GM18873 (cell line): ENCODE results near the gene DDIT4.
"Not testable (repeated sequence)": the region's sequence is repeated elsewhere in the genome, so short reads cannot be mapped to it uniquely, and the experiment has no call there.

Experiments
- ATAC-seq: cut with Tn5 transposase; IDR thresholded peaks from one replicate; pipeline ENCODE4 v1.9.1; 2021; ENCODE audit warnings: mild to moderate bottlenecking, moderate library complexity, moderate number of reproducible peaks; ENCODE audit not compliant: unreplicated experiment, low FRiP score

The DDIT4 gene

DNA sequence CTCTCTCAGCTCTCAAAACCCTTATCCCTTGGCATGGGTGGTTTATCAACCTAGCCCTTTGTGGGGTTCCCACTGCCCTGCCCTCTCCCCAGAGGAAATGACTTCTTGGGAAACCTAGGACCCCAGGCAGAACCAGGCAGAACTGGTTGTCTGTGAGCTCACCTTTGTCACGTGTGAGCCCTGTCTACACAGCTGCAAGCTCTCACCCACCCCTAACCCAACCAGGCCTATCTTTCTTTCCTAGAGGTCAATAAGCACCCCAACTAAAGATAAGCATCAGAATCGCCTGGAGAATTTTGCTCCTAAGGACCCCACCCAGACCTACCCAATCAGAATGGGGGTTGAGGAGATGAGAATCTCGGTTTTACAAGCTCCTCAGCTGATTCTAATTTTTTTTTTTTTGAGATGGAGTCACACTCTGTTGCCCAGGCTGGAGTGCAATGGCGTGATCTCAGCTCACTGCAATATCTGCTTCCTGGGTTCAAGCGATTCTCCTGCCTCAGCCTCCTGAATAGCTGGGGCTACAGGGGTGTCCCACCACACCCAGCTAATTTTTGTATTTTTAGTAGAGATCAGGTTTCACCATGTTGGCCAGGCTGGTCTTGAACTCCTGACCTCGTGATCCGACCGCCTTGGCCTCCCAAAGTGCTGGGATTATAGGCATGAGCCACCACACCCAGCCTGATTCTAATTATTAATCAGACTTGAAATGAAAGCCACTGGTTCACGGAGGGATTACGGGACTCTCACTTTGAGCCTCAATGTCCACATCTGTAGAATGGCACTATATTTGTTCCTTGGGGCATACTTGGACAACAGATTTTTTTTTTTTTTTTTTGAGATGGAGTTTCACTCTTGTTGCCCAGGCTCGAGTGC is 7.5 kb upstream of the DDIT4 start:
- ATAC-seq, result no peak

- ATAC-seq, result no peak
Measured at GRCh38 chr10:72267381-72267780, 6.3 kb upstream of the DDIT4 start.

DNA sequence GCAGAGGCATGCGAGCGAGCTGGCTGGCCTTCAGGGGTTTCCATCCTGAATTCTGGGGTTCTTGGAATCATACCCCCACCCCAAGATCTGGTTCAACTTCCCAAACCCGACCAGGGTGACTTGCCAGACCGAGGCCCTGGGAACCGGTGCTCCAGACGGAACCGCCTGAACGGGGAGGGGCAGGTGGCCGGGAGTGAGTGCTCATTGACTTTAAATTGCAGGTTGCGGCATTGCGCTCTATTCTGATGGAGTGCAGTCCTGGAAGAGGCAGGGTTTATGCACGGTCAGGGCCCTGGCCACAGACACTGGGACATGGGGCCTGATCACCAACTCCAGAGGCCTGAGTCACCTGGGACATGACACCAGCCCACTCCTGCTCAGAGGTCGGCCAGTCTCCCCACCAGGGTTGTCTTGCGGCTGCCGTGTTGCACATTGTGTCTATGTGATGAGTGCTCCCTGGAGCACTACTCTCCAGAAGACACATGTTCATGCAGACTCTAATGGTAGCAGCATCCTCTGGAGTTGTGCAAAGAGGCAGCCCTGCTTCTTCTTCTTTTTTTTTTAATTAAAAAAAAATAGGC is 5.8 kb upstream of the DDIT4 start:
- no peak for ATAC-seq

- not testable (repeated sequence) for ATAC-seq
Measured at GRCh38 chr10:72268475-72269200, 5.1 kb upstream of the DDIT4 start.

- ATAC-seq, result no peak
Measured at GRCh38 chr10:72270607-72271281, 3.0 kb upstream of the DDIT4 start.

DNA sequence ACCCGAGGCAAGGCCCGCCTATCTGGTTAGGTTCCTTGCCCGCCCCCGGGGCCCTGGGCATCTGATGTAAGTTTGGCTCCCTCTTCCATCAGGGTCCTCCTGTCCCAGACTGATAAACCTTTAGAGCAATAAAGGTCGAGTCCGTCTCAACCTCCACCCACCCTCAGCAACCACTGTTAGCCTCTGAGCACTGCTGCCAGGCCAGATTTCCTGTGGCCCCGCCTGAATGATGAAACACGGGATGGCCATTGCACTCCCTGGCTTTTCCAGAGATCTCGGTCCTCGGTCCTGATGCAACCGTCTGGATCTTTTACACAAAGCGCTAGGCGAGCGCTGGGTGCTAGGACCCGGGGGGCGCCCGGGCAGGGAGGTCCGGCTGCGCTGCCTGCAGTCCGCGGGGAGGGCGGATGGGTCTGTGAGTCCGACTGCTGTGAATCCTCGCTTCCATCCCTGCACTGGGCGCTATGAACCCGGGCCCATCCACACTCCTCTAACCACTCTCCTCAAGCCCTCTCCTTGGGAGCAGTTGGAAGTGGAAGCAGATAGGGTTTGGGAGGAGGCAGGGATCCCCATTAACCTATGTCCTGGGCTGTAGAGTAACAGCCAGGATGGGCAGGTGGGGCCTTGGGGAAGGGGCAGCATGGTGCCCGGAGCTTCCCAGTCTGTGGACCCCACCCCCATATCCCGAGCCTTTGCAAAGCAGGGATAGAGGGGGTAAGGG is 875 bp upstream of the DDIT4 start:
- no peak for ATAC-seq

- ATAC-seq, result no peak
Measured at GRCh38 chr10:72274213-72274729, 547 bp downstream of the DDIT4 start.

DNA sequence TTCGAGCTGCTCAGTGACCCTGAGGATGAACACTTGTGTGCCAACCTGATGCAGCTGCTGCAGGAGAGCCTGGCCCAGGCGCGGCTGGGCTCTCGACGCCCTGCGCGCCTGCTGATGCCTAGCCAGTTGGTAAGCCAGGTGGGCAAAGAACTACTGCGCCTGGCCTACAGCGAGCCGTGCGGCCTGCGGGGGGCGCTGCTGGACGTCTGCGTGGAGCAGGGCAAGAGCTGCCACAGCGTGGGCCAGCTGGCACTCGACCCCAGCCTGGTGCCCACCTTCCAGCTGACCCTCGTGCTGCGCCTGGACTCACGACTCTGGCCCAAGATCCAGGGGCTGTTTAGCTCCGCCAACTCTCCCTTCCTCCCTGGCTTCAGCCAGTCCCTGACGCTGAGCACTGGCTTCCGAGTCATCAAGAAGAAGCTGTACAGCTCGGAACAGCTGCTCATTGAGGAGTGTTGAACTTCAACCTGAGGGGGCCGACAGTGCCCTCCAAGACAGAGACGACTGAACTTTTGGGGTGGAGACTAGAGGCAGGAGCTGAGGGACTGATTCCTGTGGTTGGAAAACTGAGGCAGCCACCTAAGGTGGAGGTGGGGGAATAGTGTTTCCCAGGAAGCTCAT is 1.1 kb downstream of the DDIT4 start:
- no peak for ATAC-seq

DNA sequence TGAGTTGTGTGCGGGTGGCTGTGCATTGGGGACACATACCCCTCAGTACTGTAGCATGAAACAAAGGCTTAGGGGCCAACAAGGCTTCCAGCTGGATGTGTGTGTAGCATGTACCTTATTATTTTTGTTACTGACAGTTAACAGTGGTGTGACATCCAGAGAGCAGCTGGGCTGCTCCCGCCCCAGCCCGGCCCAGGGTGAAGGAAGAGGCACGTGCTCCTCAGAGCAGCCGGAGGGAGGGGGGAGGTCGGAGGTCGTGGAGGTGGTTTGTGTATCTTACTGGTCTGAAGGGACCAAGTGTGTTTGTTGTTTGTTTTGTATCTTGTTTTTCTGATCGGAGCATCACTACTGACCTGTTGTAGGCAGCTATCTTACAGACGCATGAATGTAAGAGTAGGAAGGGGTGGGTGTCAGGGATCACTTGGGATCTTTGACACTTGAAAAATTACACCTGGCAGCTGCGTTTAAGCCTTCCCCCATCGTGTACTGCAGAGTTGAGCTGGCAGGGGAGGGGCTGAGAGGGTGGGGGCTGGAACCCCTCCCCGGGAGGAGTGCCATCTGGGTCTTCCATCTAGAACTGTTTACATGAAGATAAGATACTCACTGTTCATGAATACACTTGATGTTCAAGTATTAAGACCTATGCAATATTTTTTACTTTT is 1.8 kb downstream of the DDIT4 start:
- ATAC-seq, result no peak

DNA sequence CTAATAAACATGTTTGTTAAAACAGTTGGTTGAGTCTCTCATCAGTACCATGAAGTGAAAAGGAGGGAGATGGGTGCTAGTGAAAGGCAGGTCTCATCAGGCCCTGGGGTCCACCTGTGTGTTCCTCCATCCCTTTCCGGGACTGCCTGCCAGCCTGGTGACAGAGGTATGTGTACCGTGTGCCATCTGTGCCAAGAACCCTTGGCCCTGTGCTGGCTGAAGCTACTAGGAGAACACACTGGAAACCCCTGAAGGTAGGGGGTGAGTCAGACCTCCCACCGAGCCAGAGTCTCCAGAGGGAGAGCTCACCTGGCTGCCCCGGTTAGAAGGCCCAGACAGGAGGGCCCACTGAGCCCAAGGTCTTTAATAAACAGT is 2.3 kb downstream of the DDIT4 start:
- no peak for ATAC-seq

DNA sequence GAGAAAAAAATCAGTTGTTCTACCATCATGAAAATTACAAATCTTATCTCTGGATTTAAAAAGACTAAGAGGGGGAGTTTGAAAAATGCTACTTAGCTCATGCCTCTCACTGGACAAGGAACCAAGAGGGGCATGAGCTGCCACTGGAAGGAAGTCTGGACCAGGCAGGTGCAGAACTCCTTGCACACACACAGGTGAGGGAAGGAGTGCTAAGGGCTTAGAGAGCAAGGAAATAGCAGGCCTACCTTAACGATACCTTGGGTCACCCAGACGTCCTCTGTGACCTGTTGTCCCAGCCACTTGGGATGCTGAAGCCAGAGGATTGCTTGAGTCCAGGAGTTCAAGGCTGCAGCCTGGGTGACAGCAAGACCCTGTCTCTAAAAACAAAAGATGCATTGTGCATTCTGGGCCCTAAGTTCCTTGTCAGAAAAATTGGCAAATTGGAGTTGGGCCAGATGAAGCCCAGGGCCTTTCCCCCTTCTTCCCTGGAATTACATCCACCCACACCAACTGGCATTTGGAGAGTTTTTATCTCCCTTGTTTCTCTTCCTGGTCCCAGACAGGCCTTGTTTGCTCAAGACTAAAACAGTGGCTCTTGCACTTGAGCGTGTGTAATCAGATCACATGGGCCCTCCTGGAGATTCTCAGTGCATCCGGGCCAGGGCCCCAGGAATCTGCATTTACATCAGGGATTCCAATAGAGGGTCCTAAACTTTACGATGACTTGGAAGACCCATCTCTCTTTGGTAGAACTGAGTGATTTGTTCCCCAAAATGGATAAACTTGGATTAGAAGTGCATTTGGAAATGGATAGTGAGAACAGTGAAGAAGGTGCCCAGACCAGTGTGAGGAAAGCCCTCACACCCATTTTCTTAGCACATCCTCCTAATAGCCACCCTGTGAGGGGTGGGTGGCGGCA is 3.0 kb downstream of the DDIT4 start:
- ATAC-seq, result no peak

GRCh38 chr10:72277340-72277995 is 3.7 kb downstream of the DDIT4 start:
- no peak for ATAC-seq

GRCh38 chr10:72277996-72278667 is 4.4 kb downstream of the DDIT4 start:
- ATAC-seq, result no peak

- no peak for ATAC-seq
Measured at GRCh38 chr10:72278668-72279393, 5.1 kb downstream of the DDIT4 start.

DNA sequence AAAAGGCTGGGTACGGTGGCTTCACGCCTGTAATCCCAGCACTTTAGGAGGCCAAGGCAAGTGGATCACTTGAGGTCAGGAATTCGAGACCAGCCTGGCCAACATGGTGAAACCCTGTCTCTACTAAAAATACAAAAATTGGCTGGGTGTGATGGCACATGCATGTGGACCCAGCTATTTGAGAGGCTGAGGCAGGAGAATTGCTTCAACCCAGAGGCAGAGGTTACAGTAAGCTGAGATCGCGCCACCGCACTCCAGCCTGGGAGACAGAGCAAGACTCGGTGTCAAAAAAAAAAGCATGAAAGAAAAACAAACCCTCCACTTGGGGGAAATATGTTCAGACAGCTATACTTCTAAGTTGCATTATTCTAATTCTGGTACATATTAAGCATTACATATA is 5.9 kb downstream of the DDIT4 start:
- ATAC-seq, result not testable (repeated sequence)

- no peak for ATAC-seq
Measured at GRCh38 chr10:72283131-72283530, 9.4 kb downstream of the DDIT4 start.
